ENCODE measurements around the gene SNX32.

DNA sequence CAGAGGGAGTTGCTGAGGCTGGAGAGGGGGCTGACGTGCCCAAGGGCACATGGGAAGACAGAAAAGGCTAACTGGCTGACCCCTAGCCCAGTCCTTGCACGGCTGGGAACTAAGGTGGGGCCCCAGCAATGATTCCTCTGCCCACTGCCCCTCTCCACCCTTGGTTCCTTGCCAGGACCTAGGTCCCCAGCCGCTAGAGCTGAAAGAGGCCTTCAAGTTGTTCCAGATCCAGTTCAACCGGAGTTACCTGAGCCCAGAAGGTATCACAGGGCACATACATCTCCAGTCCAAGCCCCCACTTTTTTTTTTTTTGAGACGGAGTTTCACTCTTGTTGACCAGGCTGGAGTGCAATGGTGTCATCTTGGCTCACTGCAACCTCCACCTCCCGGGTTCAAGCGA is 46.3 kb downstream of the SNX32 start:
- TF ChIP-seq, protein P1, sequence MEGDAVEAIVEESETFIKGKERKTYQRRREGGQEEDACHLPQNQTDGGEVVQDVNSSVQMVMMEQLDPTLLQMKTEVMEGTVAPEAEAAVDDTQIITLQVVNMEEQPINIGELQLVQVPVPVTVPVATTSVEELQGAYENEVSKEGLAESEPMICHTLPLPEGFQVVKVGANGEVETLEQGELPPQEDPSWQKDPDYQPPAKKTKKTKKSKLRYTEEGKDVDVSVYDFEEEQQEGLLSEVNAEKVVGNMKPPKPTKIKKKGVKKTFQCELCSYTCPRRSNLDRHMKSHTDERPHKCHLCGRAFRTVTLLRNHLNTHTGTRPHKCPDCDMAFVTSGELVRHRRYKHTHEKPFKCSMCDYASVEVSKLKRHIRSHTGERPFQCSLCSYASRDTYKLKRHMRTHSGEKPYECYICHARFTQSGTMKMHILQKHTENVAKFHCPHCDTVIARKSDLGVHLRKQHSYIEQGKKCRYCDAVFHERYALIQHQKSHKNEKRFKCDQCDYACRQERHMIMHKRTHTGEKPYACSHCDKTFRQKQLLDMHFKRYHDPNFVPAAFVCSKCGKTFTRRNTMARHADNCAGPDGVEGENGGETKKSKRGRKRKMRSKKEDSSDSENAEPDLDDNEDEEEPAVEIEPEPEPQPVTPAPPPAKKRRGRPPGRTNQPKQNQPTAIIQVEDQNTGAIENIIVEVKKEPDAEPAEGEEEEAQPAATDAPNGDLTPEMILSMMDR (IDR thresholded peaks at IDR 0.05; ENCODE audit: insufficient read depth, low read length): no peak
- no peak for TF ChIP-seq POLR2AphosphoS5 (IDR thresholded peaks at IDR 0.05; ENCODE audit: low read depth)
- TF ChIP-seq, protein P2, sequence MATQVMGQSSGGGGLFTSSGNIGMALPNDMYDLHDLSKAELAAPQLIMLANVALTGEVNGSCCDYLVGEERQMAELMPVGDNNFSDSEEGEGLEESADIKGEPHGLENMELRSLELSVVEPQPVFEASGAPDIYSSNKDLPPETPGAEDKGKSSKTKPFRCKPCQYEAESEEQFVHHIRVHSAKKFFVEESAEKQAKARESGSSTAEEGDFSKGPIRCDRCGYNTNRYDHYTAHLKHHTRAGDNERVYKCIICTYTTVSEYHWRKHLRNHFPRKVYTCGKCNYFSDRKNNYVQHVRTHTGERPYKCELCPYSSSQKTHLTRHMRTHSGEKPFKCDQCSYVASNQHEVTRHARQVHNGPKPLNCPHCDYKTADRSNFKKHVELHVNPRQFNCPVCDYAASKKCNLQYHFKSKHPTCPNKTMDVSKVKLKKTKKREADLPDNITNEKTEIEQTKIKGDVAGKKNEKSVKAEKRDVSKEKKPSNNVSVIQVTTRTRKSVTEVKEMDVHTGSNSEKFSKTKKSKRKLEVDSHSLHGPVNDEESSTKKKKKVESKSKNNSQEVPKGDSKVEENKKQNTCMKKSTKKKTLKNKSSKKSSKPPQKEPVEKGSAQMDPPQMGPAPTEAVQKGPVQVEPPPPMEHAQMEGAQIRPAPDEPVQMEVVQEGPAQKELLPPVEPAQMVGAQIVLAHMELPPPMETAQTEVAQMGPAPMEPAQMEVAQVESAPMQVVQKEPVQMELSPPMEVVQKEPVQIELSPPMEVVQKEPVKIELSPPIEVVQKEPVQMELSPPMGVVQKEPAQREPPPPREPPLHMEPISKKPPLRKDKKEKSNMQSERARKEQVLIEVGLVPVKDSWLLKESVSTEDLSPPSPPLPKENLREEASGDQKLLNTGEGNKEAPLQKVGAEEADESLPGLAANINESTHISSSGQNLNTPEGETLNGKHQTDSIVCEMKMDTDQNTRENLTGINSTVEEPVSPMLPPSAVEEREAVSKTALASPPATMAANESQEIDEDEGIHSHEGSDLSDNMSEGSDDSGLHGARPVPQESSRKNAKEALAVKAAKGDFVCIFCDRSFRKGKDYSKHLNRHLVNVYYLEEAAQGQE (IDR thresholded peaks at IDR 0.05; ENCODE audit: insufficient replicate concordance, low read depth): no peak
- no peak for TF ChIP-seq GABPA (IDR thresholded peaks at IDR 0.05; ENCODE audit: low read depth)

All from HL-60 (cell line).